H54 (cell line): ENCODE data around the gene KLRG1.

Source experiments
- DNase-seq: peaks from one replicate; pipeline ENCODE4 v3.0.0; 2011; ENCODE audit warnings: low spot score, mixed read lengths; ENCODE audit not compliant: insufficient read length
- FAIRE-seq: peaks from 3 replicates; lab custom pipeline; 2011; peaks lifted over from hg19 to GRCh38; lab: Jason Lieb, UNC
- POLR2A ChIP-seq: IDR thresholded peaks from 2 replicates; pipeline ENCODE4 v1.6.1; 2011; ENCODE audit warnings: low read depth, mild to moderate bottlenecking, low read length

The KLRG1 gene

GRCh38 chr12:8956772-8957171 is 32.6 kb upstream of the KLRG1 start:
- FAIRE-seq (no peak), DNase-seq (no peak)
- TF ChIP-seq POLR2A = no peak

DNA sequence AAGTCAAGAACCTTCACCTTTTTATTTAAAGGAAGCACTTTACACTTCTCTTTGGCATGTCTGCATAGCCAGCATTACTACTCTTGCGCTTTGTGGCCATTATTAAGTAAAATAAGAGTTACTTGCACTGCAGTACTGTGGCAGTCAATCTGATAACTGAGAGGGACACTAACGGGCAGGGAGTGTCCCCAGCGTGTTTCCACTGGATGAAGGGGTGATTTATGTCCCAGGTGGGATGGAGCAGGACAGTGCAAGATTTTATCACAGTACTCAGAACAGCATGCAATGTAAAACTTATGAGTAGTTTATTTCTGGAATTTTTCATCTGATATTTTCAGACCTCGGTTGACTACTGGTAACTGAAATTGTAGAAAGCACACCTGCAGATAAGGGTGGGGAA is 31.8 kb upstream of the KLRG1 start:
- no peak for DNase-seq
- no peak for FAIRE-seq
- TF ChIP-seq POLR2A = no peak

- no peak for TF ChIP-seq POLR2A
- FAIRE-seq (no peak), DNase-seq (no peak)
Observed at GRCh38 chr12:8958066-8958465, 31.3 kb upstream of the KLRG1 start.

GRCh38 chr12:8960176-8960575 is 29.2 kb upstream of the KLRG1 start:
- TF ChIP-seq POLR2A = no peak
- DNase-seq = no peak
- FAIRE-seq = no peak

GRCh38 chr12:8968761-8969160 is 20.6 kb upstream of the KLRG1 start:
- FAIRE-seq (no peak), DNase-seq (no peak)
- TF ChIP-seq POLR2A = no peak

- TF ChIP-seq POLR2A = no peak
- DNase-seq = no peak
- FAIRE-seq = no peak
Observed at GRCh38 chr12:8969861-8970411, 19.4 kb upstream of the KLRG1 start.

DNA sequence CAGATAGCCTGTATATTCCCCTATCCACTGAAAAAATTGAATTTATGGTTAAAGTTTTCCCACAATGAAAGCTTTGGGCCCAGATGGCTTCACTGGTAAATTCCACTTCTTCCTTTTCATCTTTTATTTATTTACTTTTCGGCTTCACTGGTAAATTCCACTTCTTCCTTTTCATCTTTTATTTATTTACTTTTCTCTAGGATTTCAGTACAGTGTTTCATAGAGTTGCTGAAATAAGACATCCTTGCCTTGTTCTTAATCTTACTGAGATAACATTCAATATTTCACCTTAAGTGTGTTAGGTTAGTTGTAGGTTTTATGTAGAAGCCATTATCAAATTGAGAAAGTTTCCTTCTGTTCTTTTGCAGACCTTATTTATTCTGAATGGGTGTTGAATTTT is 18.9 kb upstream of the KLRG1 start:
- no peak for FAIRE-seq
- TF ChIP-seq POLR2A = no peak
- no peak for DNase-seq

- no peak for FAIRE-seq
- no peak for DNase-seq
- TF ChIP-seq POLR2A = no peak
Observed at GRCh38 chr12:8980137-8980536, 9.2 kb upstream of the KLRG1 start.

DNA sequence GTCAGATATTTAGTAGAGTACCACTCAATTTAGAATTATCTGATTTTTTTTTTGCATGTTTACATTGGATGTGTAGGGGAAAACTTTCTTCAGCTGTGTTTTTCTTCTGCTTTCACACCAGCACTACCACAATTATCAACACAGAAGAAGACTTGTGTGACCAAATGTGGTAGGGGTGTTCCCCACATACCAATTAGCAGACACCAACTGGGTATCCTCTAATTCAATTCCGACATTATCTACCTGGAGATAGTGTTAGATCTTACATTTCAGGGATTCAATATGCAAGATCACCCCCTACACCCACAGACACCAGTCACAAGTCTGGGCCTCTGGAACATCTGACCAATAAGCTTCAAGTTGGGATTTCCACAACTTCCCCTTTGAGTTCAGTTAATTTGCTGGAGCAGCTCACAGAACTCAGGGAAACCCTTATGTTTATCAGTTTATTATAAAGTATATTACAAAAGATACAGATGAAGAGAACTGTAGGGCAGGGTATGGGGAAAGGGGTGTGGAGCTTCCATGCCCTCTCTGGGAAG is 4.1 kb upstream of the KLRG1 start:
- FAIRE-seq (no peak), DNase-seq (no peak)
- TF ChIP-seq POLR2A = no peak

- DNase-seq = no peak
- no peak for FAIRE-seq
- no peak for TF ChIP-seq POLR2A
Observed at GRCh38 chr12:8987163-8987562, 2.2 kb upstream of the KLRG1 start.

DNA sequence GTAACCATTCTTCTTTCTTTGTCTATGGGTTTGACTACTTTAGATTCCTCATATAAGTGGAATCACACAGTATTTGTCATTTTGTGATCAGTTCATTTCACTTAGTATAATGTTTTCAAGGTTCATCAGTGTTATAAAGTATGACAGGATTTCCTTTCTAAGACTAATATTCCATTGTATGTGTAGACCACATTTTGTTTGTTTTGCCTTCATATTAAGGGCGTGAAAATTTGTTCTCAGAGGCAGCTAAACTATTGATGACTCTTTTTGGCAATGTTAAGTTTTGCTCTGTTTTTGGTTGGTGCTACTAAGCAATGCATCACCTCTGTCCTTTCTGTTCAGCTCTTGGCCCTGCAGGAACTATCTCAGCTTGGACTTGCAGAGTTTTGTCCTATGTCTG is 1.7 kb upstream of the KLRG1 start:
- TF ChIP-seq POLR2A = no peak
- DNase-seq (no peak), FAIRE-seq (no peak)

DNA sequence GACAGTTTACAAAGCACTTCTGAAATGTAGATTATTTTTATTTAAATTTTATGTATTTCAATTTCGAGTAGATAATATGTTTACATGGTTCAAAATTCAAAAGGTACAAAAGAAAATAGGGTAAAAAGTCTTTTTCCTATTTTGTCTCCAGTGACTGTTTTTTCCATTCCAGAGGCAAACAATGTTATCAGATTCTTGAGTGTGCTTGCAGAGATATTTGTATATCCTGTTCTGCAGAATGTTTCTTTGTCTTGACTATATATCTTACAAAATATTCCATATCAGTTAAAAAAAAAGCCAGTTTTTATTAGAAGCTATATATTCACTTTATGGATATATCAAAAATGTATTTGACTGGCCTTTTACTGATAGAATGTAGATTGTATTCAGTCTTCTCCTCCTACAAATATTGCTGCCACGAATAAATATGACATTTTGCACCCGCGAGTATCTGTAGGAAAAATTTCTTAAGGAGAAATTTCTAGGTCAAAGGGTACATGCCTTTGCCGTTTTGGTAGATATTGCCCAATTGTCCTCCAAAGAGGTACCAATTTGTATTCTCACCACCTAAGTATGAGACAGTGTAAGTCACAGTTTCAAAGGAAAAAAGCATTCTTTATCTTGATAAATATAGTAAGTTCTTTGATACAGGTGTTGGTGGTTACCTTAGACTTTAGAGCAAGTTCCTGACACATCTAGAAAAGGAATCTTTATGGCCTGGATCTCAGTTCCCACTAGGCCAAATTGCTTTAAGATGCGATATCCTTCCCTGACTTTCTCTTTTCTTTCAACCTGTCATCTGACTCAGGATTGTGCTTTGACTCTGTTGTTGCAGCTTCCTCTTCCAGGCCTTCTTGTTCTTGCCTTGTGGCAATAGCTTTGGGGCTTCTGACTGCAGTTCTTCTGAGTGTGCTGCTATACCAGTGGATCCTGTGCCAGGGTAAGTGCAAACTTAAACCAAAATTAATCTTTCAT is 2.3 kb downstream of the KLRG1 start:
- no peak for FAIRE-seq
- no peak for DNase-seq
- no peak for TF ChIP-seq POLR2A

DNA sequence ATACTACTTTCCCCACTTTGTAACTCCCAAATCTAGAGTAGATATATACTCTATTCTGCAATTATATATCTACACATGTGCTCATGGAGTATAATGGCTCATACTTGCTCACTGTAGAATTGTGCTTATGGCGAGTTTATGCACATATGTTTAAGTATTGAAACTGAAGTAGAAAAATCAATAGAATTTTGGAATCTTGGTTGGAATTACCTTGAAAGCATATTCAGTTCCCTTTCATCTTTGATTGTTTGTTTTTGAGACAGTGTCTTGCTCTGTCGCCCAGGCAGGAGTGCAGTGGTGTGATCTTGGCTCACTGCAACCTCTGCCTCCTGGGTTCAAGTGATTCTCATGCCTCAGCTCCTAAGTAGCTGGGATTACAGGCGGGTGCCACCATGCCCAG is 4.5 kb downstream of the KLRG1 start:
- DNase-seq = no peak
- no peak for TF ChIP-seq POLR2A
- FAIRE-seq = no peak

DNA sequence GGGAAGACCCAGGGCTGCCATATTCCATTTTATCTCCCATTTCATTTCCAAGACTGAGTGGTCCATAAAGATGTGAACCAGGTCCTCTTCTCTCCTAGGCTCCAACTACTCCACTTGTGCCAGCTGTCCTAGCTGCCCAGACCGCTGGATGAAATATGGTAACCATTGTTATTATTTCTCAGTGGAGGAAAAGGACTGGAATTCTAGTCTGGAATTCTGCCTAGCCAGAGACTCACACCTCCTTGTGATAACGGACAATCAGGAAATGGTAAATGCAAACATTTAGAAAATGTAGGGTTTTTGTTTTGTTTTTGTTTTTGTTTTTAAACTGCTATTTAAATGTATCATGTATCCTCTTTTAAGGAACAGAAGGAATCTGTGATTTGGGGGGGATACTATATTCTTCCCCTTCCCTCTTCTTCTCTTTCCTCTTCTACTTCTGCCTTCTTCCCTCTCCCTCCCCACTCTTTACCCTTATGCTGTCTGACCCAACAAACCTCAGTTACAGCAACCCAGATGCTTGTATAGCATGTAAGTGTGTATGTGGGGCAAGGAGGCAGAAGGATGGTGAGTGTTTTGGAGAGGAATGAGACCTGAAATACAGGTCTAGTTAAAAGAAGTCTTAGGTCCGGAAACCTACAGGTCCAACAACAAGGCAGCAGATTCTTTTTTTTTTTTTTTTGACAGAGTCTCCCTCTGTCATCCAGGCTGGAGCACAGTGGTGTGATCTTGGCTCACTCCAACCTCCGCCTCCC is 5.9 kb downstream of the KLRG1 start:
- no peak for FAIRE-seq
- DNase-seq = no peak
- TF ChIP-seq POLR2A = no peak
